ENCODE data around the gene CISD2. TPM values are rescaled to one million over a fixed set of nuclear protein-coding genes. Genes with fewer than 3 reads are reported as not detected.
A peak's percentile ranks its signal among the peaks of the same experiment; 100 is the strongest.

Gene CISD2
- total RNA-seq, 1 donor from 2014 or later = 30.4 TPM

DNA sequence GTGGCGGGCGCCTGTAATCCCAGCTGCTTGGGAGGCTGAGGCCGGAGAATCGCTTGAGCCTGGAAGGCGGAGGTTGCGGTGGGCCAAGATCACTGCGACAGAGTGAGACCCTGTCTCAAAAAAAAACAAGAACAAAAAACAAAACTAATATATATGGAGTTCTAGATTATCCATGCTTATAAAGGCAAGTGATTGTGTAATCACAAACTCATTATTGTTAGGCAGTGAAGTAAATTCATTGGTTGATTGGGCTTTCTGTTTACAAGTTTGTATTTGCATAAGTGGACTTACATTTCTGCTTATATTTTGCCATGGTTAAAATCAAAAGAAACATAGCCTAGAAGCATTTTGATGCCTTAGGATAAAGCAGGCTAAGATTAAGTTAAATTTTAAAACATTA is 39.0 kb upstream of the CISD2 start:
- H3K36me3 ChIP-seq (ENCODE audit: control insufficient read depth, insufficient read depth, low read length) = no peaks in the 10 kb centered on the region
- H3K4me3 ChIP-seq (ENCODE audit: low read depth, low read length) = no peak overlapping the region
- no peaks in the 10 kb centered on the region for H3K27me3 ChIP-seq (ENCODE audit: control insufficient read depth, insufficient read depth, low read length)
- DNase-seq (ENCODE audit: low read depth) = no peak
- TF ChIP-seq, protein P1, sequence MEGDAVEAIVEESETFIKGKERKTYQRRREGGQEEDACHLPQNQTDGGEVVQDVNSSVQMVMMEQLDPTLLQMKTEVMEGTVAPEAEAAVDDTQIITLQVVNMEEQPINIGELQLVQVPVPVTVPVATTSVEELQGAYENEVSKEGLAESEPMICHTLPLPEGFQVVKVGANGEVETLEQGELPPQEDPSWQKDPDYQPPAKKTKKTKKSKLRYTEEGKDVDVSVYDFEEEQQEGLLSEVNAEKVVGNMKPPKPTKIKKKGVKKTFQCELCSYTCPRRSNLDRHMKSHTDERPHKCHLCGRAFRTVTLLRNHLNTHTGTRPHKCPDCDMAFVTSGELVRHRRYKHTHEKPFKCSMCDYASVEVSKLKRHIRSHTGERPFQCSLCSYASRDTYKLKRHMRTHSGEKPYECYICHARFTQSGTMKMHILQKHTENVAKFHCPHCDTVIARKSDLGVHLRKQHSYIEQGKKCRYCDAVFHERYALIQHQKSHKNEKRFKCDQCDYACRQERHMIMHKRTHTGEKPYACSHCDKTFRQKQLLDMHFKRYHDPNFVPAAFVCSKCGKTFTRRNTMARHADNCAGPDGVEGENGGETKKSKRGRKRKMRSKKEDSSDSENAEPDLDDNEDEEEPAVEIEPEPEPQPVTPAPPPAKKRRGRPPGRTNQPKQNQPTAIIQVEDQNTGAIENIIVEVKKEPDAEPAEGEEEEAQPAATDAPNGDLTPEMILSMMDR (IDR thresholded peaks at IDR 0.05; ENCODE audit: insufficient read depth, low read length, poor library complexity, severe bottlenecking) = no peak

DNA sequence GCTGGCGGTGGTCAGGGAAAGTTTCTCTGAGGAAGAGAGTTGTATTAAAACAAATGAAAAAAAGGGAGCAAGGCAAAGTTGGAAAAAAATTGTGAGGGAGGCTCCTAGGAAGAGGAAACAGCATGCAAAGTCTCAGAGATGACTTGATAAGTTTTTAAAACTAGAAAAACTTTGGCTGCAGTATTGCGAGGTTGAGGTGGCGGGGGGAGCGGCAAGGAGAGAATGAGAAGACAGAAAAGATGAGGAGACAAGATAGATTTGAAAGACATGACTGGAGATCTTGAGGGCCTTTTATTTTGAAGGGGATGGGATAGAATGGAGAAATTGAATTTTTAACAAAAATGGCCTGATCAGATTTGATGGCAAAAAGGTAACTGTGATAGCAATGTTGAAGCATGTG is 36.7 kb upstream of the CISD2 start:
- Histone ChIP-seq H3K36me3 (ENCODE audit: control insufficient read depth, insufficient read depth, low read length) (no peaks in the 10 kb centered on the region), H3K27me3 (ENCODE audit: control insufficient read depth, insufficient read depth, low read length) (no peaks in the 10 kb centered on the region), H3K4me3 (ENCODE audit: low read depth, low read length) (no peak overlapping the region)
- DNase-seq (ENCODE audit: low read depth) = no peak
- TF ChIP-seq, protein P1 (IDR thresholded peaks at IDR 0.05; ENCODE audit: insufficient read depth, low read length, poor library complexity, severe bottlenecking) = no peak

DNA sequence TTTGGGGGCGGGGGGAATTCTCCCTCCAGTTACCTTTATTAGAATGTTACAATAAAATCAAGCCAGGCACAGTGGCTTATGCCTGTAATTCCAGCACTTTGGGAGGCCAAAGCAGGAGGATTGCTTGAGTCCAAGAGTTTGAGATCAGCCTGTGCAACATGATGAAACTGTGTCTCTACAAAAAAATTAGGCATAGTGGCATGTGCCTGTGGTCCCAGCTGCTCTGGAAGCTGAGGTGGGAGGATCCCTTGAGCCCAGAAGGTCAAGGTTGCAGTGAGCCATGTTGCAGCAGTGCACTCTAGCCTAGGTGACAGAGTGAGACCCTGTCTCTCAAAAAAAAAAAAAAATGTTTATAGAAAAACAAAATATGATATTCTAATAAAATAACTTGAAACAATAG is 36.1 kb upstream of the CISD2 start:
- TF ChIP-seq, protein P1 (IDR thresholded peaks at IDR 0.05; ENCODE audit: insufficient read depth, low read length, poor library complexity, severe bottlenecking) = no peak
- no peaks in the 10 kb centered on the region for H3K27me3 ChIP-seq (ENCODE audit: control insufficient read depth, insufficient read depth, low read length)
- H3K36me3 ChIP-seq (ENCODE audit: control insufficient read depth, insufficient read depth, low read length) = no peaks in the 10 kb centered on the region
- no peak for DNase-seq (ENCODE audit: low read depth)
- H3K4me3 ChIP-seq (ENCODE audit: low read depth, low read length) = no peak overlapping the region

DNA sequence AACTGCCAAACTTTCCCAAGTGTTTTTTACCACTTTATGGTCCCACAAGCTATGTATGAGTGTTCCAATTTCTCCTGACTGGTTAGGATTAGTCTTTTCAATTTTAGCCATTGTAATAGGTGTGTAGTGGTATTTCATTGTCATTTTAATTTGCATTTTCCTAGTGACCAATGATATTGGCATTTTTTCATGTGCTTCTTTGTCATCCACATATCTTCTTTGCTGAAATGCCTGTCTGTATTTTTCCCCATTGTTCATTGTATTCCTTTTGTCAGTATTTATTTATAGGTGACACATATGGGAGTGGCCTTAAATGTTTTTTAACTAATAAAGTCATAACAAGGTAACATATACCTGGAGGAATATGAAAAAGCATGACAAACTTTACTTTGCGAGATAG is 32.2 kb upstream of the CISD2 start:
- DNase-seq (ENCODE audit: low read depth) = no peak
- Histone ChIP-seq H3K36me3 (ENCODE audit: control insufficient read depth, insufficient read depth, low read length) (no peaks in the 10 kb centered on the region), H3K27me3 (ENCODE audit: control insufficient read depth, insufficient read depth, low read length) (no peaks in the 10 kb centered on the region), H3K4me3 (ENCODE audit: low read depth, low read length) (no peak overlapping the region)
- TF ChIP-seq, protein P1 (IDR thresholded peaks at IDR 0.05; ENCODE audit: insufficient read depth, low read length, poor library complexity, severe bottlenecking) = no peak

DNA sequence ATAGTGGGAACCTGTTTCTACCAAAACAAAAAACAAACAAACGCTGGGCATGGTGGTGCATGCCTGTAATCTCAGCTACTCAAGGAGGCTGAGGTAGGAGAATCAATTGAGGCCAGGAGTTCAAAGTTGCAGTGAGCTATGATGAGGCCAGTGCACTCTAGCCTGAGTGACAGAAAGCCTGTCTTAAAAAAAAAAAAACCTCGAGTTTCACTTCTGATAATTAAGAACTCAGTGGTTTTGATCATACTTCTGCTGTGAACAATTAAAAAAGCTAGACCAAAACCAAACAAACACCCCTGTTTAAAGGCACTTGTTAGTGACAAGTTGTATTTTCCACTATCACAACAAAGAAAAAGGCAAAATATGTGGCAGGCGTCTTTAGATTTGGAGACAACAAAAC is 26.4 kb upstream of the CISD2 start:
- Histone ChIP-seq H3K4me3 (ENCODE audit: low read depth, low read length) (no peak overlapping the region), H3K36me3 (ENCODE audit: control insufficient read depth, insufficient read depth, low read length) (no peaks in the 10 kb centered on the region), H3K27me3 (ENCODE audit: control insufficient read depth, insufficient read depth, low read length) (no peaks in the 10 kb centered on the region)
- DNase-seq (ENCODE audit: low read depth) = no peak
- TF ChIP-seq, protein P1 (IDR thresholded peaks at IDR 0.05; ENCODE audit: insufficient read depth, low read length, poor library complexity, severe bottlenecking) = no peak

DNA sequence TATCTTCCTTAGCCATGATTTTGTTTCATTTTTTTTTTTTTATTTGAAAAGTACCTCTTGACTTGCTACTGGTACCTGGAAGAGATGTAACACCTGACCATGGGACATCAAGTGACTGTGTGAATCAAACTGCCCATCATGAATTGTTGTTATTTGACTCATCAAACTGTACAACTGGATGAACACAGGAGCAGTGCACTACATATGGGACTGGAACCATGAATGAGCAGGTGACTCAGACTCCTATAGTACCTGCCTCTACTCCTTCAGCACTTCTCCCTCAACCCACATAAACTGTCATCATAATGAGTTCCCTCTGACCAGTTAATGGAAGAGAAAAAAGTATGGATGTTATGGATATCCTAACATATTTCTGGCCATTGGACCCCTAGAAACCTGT is 25.5 kb upstream of the CISD2 start:
- TF ChIP-seq, protein P1 (IDR thresholded peaks at IDR 0.05; ENCODE audit: insufficient read depth, low read length, poor library complexity, severe bottlenecking) = no peak
- no peaks in the 10 kb centered on the region for H3K27me3 ChIP-seq (ENCODE audit: control insufficient read depth, insufficient read depth, low read length)
- no peaks in the 10 kb centered on the region for H3K36me3 ChIP-seq (ENCODE audit: control insufficient read depth, insufficient read depth, low read length)
- H3K4me3 ChIP-seq (ENCODE audit: low read depth, low read length) = no peak overlapping the region
- peak; percentile 66 for DNase-seq (ENCODE audit: low read depth)
